NCI-H2107 treated with DMSO at 0.1 percent for 48 hours (cell line): Measurements from ENCODE around the gene ZCCHC24.

ENCODE experiments used
- DNase-seq: peaks from one replicate; lab custom pipeline; 2025; ENCODE audit not compliant: unreplicated experiment; lab: John Stamatoyannopoulos, UW

ZCCHC24 gene

GRCh38 chr10:79385804-79386531 is 59.5 kb downstream of the ZCCHC24 start:
- DNase-seq = no peak

GRCh38 chr10:79385392-79385795 is 60.0 kb downstream of the ZCCHC24 start:
- DNase-seq = no peak

GRCh38 chr10:79384773-79385391 is 60.5 kb downstream of the ZCCHC24 start:
- no peak for DNase-seq

- DNase-seq = no peak
Measured at GRCh38 chr10:79383974-79384606, 61.3 kb downstream of the ZCCHC24 start.

- DNase-seq = no peak
Measured at GRCh38 chr10:79382491-79382941, 62.9 kb downstream of the ZCCHC24 start.

- no peak for DNase-seq
Measured at GRCh38 chr10:79381804-79382221, 63.6 kb downstream of the ZCCHC24 start.

GRCh38 chr10:79380946-79381721 is 64.3 kb downstream of the ZCCHC24 start:
- DNase-seq = no peak

GRCh38 chr10:79380125-79380945 is 65.1 kb downstream of the ZCCHC24 start:
- DNase-seq = no peak

GRCh38 chr10:79379512-79380124 is 65.8 kb downstream of the ZCCHC24 start:
- no peak for DNase-seq

GRCh38 chr10:79378647-79379511 is 66.5 kb downstream of the ZCCHC24 start:
- DNase-seq = no peak

- no peak for DNase-seq
Measured at GRCh38 chr10:79378383-79378646, 67.1 kb downstream of the ZCCHC24 start.

GRCh38 chr10:79377557-79378382 is 67.7 kb downstream of the ZCCHC24 start:
- no peak for DNase-seq

- DNase-seq = no peak
Measured at GRCh38 chr10:79376751-79377556, 68.5 kb downstream of the ZCCHC24 start.

GRCh38 chr10:79376078-79376628 is 69.3 kb downstream of the ZCCHC24 start:
- no peak for DNase-seq

GRCh38 chr10:79375321-79376077 is 69.9 kb downstream of the ZCCHC24 start:
- DNase-seq = no peak

- peak; percentile 9 for DNase-seq
Measured at GRCh38 chr10:79374312-79375191, 70.9 kb downstream of the ZCCHC24 start.
